Chondrocyte (in vitro differentiated cells): ENCODE data around the gene COPS3. TPM values are rescaled to one million over a fixed set of nuclear protein-coding genes. Genes with fewer than 3 reads are reported as not detected.
A peak's percentile ranks its signal among the peaks of the same experiment; 100 is the strongest.

ENCODE experiments used
- DNase-seq: peaks from one replicate; pipeline ENCODE4 v3.0.0; 2021; ENCODE audit warnings: mixed read lengths, low spot score
- H3K27ac Mint-ChIP-seq: one replicate; pipeline ENCODE4 v1.8.0; 2021; ENCODE audit warnings: mild to moderate bottlenecking, moderate library complexity, mixed read lengths; ENCODE audit not compliant: unreplicated experiment
- H3K27me3 Mint-ChIP-seq: 2 replicates; pipeline ENCODE4 v1.8.0; 2021; ENCODE audit warnings: low read depth, mixed read lengths
- H3K36me3 Mint-ChIP-seq: 2 replicates; pipeline ENCODE4 v1.8.0; 2021; ENCODE audit warnings: low read depth, mixed read lengths
- H3K4me1 Mint-ChIP-seq: 2 replicates; pipeline ENCODE4 v1.8.0; 2021; ENCODE audit warnings: low read depth, mild to moderate bottlenecking, mixed read lengths
- H3K4me3 Mint-ChIP-seq: one replicate; pipeline ENCODE4 v1.8.0; 2021; ENCODE audit warnings: mild to moderate bottlenecking, moderate library complexity, mixed read lengths; ENCODE audit not compliant: unreplicated experiment
- H3K9me3 Mint-ChIP-seq: 2 replicates; pipeline ENCODE4 v1.8.0; 2021; ENCODE audit warnings: low read depth, mixed read lengths
- total RNA-seq: library from RNA; stranded (reverse); gene quantifications from 3 replicates; pipeline ENCODE4 v1.2.1, GENCODE V29; 2021
- TF ChIP-seq, protein P1 (sequence below): fragments of 200-600 bp; sonication (generic); IDR thresholded peaks from 2 replicates; pipeline ENCODE4 v1.5.0; 2021; ENCODE audit warnings: antibody characterized with exemption, mild to moderate bottlenecking, moderate library complexity

The COPS3 gene
- total RNA-seq, 1 donor from 2014 or later, result 50.9 TPM

DNA sequence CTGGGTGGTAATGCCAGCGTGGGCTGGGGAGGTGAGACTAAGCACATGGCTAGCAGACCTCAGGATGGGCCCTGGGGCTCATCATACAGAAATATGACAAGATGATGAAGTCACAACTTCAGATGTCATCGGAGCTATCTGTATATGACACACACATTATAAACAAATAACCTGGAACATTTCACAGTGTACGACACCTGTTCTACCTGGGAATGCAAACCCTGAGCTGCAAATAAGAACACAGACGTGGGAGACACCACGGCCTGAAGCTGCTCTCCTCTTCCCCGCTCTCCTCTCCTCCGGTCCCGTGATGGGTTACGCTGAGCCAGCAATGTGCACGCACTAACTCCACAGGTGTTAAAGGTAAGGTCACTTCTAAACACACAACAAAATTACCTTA lies 79.8 kb downstream of the COPS3 start:
- no peaks in the 10 kb centered on the region for H3K27me3 Mint-ChIP-seq
- DNase-seq, result no peak
- no peaks in the 10 kb centered on the region for H3K9me3 Mint-ChIP-seq
- TF ChIP-seq, protein P1, sequence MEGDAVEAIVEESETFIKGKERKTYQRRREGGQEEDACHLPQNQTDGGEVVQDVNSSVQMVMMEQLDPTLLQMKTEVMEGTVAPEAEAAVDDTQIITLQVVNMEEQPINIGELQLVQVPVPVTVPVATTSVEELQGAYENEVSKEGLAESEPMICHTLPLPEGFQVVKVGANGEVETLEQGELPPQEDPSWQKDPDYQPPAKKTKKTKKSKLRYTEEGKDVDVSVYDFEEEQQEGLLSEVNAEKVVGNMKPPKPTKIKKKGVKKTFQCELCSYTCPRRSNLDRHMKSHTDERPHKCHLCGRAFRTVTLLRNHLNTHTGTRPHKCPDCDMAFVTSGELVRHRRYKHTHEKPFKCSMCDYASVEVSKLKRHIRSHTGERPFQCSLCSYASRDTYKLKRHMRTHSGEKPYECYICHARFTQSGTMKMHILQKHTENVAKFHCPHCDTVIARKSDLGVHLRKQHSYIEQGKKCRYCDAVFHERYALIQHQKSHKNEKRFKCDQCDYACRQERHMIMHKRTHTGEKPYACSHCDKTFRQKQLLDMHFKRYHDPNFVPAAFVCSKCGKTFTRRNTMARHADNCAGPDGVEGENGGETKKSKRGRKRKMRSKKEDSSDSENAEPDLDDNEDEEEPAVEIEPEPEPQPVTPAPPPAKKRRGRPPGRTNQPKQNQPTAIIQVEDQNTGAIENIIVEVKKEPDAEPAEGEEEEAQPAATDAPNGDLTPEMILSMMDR, result no peak
- H3K4me3 Mint-ChIP-seq, result no peak overlapping the region
- peak overlapping the region; percentile 81 for H3K27ac Mint-ChIP-seq
- peaks cover 1% of the 10 kb centered on the region for H3K36me3 Mint-ChIP-seq
- peaks cover 38% of the 10 kb centered on the region for H3K4me1 Mint-ChIP-seq

DNA sequence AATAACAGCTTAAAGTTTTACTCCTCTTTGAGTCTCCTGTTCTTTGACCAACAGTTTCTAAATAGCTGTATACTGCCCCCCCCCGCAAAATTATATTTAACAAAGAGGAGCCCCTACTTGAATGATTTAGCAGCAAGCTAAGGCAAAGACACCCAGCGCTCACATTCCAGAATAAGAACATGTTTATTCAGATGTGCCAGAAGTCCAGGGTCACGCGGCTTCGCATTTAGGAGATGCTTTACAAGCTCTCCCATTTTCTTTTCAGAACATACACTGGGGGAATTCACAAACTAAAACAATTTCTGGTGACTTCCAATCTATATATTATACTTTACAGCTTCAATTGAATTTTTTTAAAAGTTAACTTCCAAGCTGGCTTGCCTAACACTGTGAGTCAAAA lies 80.2 kb downstream of the COPS3 start:
- Mint-ChIP-seq H3K4me1 (peaks cover 38% of the 10 kb centered on the region), H3K27ac (peak overlapping the region; percentile 81), H3K27me3 (no peaks in the 10 kb centered on the region), H3K4me3 (no peak overlapping the region), H3K36me3 (peaks cover 1% of the 10 kb centered on the region), H3K9me3 (no peaks in the 10 kb centered on the region)
- no peak for DNase-seq
- TF ChIP-seq, protein P1, result no peak

DNA sequence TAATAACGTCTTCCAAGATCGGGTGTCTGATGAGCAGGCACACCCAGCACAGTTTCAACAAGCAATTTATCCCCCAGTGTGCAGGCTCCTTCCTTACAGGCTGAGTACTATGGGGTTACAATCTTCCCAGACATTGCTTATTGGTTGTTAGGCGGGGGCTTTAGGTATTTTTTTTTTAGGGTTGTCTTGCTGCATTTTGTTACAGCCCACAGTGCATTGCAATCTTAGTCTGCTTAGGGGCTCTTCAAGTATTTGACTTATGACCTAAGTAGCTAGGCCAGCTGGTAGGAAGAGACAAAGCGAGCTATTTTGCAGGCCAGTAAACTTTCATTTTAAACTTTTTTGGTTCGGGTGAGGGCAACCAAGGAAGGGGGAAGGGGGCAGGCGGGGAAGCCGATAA lies 80.7 kb downstream of the COPS3 start:
- H3K4me3 Mint-ChIP-seq, result no peak overlapping the region
- no peak for DNase-seq
- no peak overlapping the region for H3K27ac Mint-ChIP-seq
- H3K4me1 Mint-ChIP-seq, result peaks cover 38% of the 10 kb centered on the region
- no peaks in the 10 kb centered on the region for H3K27me3 Mint-ChIP-seq
- H3K36me3 Mint-ChIP-seq, result peaks cover 1% of the 10 kb centered on the region
- TF ChIP-seq, protein P1, result no peak
- no peaks in the 10 kb centered on the region for H3K9me3 Mint-ChIP-seq

DNA sequence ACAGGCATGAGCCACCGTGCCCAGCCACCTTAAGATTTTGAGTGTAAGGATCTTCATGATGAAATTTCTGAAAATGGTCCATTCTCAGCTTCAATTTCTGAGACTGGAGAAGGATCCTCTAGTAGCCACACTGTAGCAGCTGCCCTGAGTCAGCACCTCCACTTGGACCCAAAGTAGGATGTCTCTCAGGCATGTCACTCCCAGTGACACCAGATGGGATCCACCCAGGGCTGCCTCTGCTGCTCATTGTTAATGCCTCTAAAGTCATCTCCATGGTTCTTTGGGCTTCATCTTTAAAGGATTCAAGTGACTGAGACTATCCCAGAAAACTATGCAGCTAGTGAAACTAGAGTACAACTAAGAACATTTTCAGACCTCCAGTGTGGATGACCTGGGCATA lies 82.8 kb downstream of the COPS3 start:
- Mint-ChIP-seq H3K27me3 (no peaks in the 10 kb centered on the region), H3K27ac (no peak overlapping the region), H3K4me3 (no peak overlapping the region), H3K4me1 (peaks cover 26% of the 10 kb centered on the region), H3K36me3 (peaks cover 1% of the 10 kb centered on the region), H3K9me3 (no peaks in the 10 kb centered on the region)
- no peak for DNase-seq
- TF ChIP-seq, protein P1, result no peak

DNA sequence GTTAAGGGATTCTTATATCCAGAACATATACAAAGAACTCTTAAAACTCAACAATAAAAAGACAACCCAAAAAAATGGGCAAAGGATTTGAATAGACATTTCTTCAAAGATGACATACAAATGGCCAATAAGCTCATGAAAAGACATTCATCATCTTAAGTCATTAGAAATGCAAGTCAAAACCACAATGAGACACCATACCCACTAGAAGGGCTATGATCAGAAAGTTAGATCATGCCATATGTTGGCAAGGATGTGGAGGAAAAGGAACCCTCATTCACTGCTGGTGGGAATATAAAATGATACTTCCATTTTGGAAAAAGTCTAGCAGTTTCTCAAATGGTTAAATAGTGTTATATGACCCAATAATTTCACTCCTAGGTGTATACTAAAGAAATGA lies 84.3 kb downstream of the COPS3 start:
- no peaks in the 10 kb centered on the region for H3K36me3 Mint-ChIP-seq
- TF ChIP-seq, protein P1, result no peak
- H3K27ac Mint-ChIP-seq, result no peak overlapping the region
- DNase-seq, result no peak
- H3K9me3 Mint-ChIP-seq, result no peaks in the 10 kb centered on the region
- H3K27me3 Mint-ChIP-seq, result no peaks in the 10 kb centered on the region
- H3K4me1 Mint-ChIP-seq, result peaks cover 25% of the 10 kb centered on the region
- H3K4me3 Mint-ChIP-seq, result no peak overlapping the region

Other genes starting within 250 kb of the COPS3 start
- gene MPRIP, start 238.8 kb downstream of the COPS3 start, total RNA-seq, result 197 to 352 TPM (median 345 TPM) in 3 replicates
- gene PLD6, start 74.9 kb downstream of the COPS3 start, total RNA-seq, result 0.55 to 0.68 TPM (median 0.64 TPM) in 3 replicates
- gene FLCN, start 44.1 kb downstream of the COPS3 start, total RNA-seq, result 59.0 to 73.1 TPM (median 71.2 TPM) in 3 replicates
- 3.5 to 4.0 TPM (median 4.0 TPM) in 3 replicates for gene NT5M, start 22.1 kb upstream of the COPS3 start, total RNA-seq
- 6.7 to 7.9 TPM (median 7.9 TPM) in 3 replicates for gene MED9, start 195.8 kb upstream of the COPS3 start, total RNA-seq
- 0.31 to 0.72 TPM (median 0.42 TPM) in 3 replicates for gene RASD1, start 215.1 kb upstream of the COPS3 start, total RNA-seq